ENCODE data around the gene EIF3D.

The EIF3D gene

DNA sequence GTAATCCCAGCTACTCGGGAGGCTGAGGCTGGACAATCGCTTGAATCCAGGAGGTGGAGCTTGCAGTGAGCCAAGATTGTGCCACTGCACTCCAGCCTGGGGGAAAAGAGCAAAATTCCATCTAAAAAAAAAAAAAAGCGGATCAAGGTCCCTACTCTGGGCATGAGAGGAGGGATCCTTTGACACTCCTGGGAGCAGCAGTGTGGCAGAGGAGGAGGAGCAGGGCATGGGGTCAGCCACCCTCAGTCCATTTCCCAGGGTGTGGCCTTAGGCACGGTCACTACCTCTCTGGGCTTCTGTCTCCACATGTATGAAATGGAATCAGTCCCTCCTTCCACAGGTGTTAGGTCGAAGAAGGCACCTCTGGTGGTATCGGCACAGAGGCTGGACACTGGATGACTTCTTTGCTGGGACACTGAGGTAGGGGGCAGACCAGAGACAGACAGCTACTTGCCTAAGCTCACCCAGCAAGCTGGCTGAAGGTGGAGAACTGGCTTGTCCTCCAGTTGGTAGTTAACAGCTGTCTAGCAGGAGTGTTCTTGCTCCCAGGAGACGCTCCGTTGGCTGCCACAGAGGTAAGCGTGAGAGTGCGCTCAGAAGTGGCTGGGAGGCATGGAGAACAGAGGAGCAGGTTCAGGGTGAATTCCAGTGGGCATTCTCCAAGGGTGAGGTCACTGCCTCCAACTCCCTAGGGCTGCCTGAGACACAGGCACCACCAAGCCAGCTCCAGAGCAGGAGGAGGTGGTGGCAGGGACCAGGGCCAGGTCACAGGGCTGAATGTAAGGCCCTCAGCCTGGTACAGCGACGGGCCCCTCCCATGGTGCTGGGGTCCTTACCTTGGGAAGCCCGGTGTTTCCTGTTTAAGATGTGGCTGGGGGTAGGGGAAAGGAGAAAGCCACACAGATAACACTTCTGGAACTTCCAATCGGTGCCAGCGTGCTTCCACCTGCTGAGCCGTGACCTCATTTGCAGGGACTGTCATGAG is 67.0 kb downstream of the EIF3D start:
- DNase-seq: no peak
